Stimulated activated CD8-positive, alpha-beta memory T cell treated with anti-CD3 and anti-CD28 coated beads, Interleukin-15, amount 100 ng/mL, for 24 hours (primary cell): ENCODE results near the gene RPTN.
"Not testable (repeated sequence)": the region's sequence is repeated elsewhere in the genome, so short reads cannot be mapped to it uniquely, and the experiment has no call there.

Experiments
- DNase-seq: peaks from one replicate; pipeline ENCODE4 v3.0.0-alpha.2; 2020; ENCODE audit warnings: low read depth

Gene RPTN

DNA sequence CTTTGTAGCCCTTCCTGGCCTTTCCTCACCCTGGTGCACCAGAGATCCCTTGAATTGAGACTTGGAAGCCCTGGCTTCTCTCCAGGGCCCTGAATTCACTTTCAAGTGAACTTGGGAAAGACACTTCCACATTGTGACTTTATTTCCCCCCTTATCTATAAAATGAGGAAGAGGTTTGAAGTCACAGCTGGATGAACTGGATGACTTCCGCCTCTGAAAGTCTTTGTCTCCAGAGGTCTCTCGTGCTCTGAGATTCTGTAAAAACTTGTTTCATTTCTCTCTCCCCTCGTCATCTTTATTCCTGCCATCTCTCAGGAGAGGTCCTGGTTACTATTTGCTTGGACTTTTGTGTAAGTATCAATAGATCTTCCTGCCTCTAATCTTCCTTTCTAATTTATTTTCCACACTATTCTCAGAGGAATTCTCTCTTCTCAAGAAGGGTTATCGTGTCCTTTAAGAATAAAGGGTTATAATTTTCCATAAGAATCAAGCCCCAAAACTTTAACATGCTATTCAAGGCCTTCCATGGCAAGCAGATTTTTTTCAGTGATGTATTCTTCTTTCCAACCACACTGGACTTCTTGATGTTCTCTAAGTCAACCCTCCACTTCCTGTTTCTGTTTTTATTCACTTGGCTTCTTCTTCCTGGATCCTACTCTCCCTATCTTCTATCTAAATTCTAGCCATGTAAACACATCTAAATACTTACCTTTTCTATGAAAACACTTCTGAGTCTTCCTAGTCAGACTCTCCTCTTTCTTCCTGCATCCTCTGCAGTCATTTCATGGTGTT lies 6.5 kb upstream of the RPTN start:
- no peak for DNase-seq

- no peak for DNase-seq
Observed at GRCh38 chr1:152164517-152165136, 5.6 kb upstream of the RPTN start.

- DNase-seq, result no peak
Observed at GRCh38 chr1:152162792-152163463, 3.9 kb upstream of the RPTN start.

DNA sequence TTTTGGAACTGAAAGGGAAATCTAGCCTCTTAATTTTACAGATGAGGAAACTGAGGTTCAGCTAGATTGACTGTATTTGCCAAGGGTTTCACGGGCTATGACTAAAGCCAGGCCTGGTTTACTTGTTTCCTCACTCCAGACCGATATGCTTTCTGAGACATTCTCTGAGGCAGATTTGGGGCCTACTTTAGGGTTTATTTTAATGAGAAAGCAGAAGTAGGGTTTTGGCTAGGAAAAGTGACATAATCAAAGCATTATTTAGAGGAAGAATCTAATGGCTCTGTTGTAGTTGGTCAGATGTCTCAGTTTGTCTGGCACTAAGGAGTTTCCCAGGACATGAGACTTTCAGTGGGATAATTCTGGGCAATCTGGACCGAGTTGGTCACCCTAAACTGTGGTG lies 1.5 kb upstream of the RPTN start:
- DNase-seq, result no peak

DNA sequence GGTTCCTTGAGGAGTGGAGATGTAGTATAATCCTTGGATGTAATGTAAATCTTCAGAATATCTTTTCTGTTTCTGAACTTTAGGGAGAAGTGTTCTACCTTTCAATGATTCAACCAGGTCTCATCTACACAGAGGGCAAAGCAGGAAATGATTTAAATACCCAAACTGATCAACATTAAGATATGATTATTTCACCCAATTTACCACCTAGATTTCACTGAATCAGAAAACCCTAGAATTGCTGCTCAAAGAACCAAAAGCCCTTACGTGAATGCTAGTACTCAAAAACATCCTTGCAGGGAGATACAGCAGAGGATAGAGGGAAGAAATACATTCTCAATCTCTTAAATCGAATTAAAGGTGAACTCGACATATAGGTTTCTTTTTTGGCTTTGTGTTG lies 5.0 kb downstream of the RPTN start:
- no peak for DNase-seq

GRCh38 chr1:152151646-152152045 lies 7.4 kb downstream of the RPTN start:
- no peak for DNase-seq

DNA sequence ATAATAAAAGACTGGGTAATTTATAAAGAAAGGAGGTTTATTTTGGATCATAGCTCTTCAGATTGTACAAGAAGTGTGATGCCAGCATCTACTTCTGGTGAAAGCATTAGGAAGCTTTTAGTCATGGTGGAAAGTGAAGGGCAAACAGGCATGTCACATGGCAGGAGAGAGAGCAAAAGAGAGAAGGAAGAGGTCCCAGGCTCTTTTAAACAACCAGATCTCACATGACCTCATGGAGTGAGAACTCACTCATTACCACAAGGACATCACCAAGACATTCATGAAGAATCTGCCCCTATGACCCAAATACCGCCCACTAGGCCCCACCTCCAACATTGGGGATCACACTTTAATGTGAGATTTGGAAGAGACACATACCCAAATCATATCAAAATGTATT lies 10.0 kb downstream of the RPTN start:
- DNase-seq, result no peak

DNA sequence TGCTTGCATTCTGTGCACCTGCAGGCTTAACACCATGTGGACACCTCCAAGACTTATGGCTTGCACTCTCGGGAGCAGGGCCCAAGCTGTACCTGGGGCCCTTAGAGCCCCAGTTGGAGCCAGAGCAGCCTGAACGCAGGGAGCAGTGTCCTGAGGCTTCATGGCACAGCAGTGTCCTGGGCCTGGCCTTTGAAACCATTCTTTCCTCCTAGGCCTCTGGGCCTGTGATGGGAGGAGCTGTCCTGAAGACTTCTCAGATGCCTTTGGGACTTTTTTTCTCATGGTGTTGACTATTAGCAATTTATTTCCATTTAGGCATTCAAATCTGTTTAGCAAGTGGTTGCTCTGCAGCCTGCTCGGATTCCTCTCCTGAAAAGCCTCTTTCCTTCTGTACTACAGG lies 11.0 kb downstream of the RPTN start:
- DNase-seq, result no peak

GRCh38 chr1:152145769-152146168 lies 13.3 kb downstream of the RPTN start:
- no peak for DNase-seq

DNA sequence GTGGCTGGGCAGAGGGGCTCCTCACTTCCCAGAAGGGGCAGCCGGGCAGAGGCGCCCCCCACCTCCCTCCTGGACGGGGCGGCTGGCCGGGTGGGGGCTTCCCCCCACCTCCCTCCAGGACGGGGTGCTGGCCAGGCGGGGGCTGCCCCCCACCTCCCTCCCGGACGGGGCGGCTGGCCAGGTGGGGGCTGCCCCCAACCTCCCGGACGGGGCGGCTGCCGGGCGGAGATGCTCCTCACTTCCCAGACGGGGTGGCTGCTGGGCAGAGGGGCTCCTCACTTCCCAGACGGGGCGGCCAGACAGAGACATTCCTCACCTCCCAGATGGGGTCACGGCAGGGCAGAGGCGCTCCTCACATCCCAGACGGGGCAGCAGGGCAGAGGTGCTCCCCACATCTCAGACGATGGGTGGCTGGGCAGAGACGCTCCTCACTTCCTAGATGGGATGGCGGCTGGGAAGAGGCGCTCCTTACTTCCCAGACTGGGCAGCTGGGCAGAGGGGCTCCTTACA lies 14.3 kb downstream of the RPTN start:
- DNase-seq, result not testable (repeated sequence)

- DNase-seq, result no peak
Observed at GRCh38 chr1:152143150-152143887, 15.7 kb downstream of the RPTN start.

DNA sequence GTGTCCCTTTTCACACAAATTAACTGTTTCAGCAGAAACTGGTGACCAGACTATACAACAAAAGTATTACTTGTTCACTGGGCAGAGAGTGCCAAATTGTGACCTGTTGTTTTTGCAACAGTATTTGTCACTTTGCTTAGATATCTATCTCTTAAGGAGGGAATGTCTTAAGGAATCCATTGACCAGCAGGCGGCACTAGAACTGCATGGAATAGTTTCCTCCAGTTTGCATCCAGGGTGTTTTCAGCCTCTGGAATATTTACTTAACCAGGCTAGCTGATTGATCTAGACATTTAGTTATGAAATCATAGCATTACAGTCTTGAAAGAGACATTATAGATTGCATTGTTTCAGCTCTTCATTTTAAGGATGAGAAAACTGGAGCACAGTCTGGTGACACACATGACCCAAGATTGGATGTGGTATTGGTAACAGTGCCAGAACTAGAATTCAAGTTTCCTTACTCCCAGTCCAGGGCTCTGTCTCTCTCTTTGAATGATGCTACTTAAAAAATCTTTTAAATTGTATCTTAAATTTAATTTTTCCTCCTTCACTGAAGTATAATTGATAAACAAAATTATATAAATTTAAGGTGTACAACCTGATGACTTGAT lies 16.9 kb downstream of the RPTN start:
- no peak for DNase-seq

DNA sequence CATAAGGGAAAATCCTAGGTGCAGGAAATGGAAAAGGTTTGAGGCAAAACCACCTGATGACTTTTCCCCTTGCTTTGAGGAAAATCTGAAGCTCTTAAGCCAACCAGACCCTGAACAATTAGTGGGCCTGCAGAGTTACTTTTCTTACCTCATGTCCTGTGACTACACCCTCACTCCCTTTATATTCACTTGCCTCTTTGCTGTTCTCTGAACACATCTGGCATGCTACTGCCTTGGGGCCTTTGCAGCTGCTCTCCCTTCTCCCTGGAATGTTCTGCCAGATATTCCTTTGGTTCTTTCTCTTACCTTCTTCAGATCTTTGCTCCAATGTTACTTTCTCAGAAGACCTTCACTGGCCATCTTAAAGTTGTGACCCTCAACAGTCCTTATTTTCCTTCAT lies 21.8 kb downstream of the RPTN start:
- no peak for DNase-seq

GRCh38 chr1:152130186-152130585 lies 28.8 kb downstream of the RPTN start:
- DNase-seq, result no peak

- no peak for DNase-seq
Observed at GRCh38 chr1:152127673-152128072, 31.4 kb downstream of the RPTN start.

GRCh38 chr1:152125834-152126443 lies 33.1 kb downstream of the RPTN start:
- DNase-seq, result no peak

- no peak for DNase-seq
Observed at GRCh38 chr1:152118915-152119314, 40.1 kb downstream of the RPTN start.

DNA sequence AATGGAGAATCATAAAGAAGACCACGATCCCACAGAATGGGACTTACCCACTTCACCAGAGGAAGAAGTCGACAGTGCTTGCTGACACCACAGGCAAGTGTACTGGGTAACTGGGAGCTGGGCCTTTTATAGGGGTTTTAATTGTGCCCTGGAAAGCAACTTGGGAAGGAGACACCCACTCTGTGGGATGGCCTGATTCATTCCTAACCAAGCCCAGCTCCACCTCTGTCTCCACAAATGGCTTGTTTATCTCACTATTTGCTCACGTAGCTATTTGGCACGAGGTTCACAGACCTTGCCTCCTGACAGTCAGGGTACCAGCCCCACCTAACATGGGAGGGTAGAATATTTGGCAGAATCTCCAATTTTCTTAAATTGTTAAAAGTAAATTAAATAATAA lies 43.7 kb downstream of the RPTN start, which contains the start of gene TCHH:
TCHH (minus strand) TSS at position 101 of the 400 bp plus-strand sequence. CDS start 1,364 bp downstream, outside the sequence.
- no peak for DNase-seq

GRCh38 chr1:152112885-152113432 lies 46.1 kb downstream of the RPTN start:
- DNase-seq, result no peak

GRCh38 chr1:152112101-152112884 lies 46.7 kb downstream of the RPTN start:
- no peak for DNase-seq
